Lower lobe of right lung (tissue), 2 donors: Measurements from ENCODE around the gene PNMA8C. TPM values are rescaled to one million over a fixed set of nuclear protein-coding genes. Genes with fewer than 3 reads are reported as not detected.
A peak's percentile ranks its signal among the peaks of the same experiment; 100 is the strongest.

ENCODE experiments used
- ATAC-seq, 2 donors: fragments of 200-7000 bp; cut with Tn5 transposase; one replicate each; pipeline ENCODE4 v1.9.1; 2020 to 2022; ENCODE audit warnings: mild to moderate bottlenecking in 2 of 2, moderate library complexity in 2 of 2
- DNase-seq: peaks from one replicate; pipeline ENCODE4 v3.0.0-alpha.2; 2020
- H3K27ac ChIP-seq: fragments of 200-600 bp; one replicate; pipeline ENCODE4 v1.8.0; 2022
- H3K27me3 ChIP-seq: fragments of 200-600 bp; one replicate; pipeline ENCODE4 v1.8.0; 2022; ENCODE audit warnings: low read depth
- H3K36me3 ChIP-seq: fragments of 200-600 bp; one replicate; pipeline ENCODE4 v1.8.0; 2022; ENCODE audit warnings: mild to moderate bottlenecking
- H3K4me1 ChIP-seq: fragments of 200-600 bp; one replicate; pipeline ENCODE4 v1.8.0; 2022
- H3K4me3 ChIP-seq: fragments of 200-600 bp; one replicate; pipeline ENCODE4 v1.8.0; 2022; ENCODE audit warnings: mild to moderate bottlenecking
- H3K9me3 ChIP-seq: fragments of 200-600 bp; one replicate; pipeline ENCODE4 v1.8.0; 2022
- CTCF ChIP-seq: fragments of 200-600 bp; IDR thresholded peaks from one replicate; pipeline ENCODE4 v1.8.0; 2022; ENCODE audit warnings: antibody characterized with exemption, mild to moderate bottlenecking
- intact Hi-C: fragments of 100-400 bp; cut with DNase I; formaldehyde crosslinking; loops from one replicate; pipeline ENCODE4 v1.11.0; 2022
- total RNA-seq: library from RNA; stranded (reverse); fragmentation: NEBNext Ultra II Directional; extraction: Animal tissue kit (Norgen Biotek cat#: 25700); gene quantifications from one replicate; pipeline ENCODE4 v1.2.1, GENCODE V29; 2021
- donor health status: DM: no; HTN: yes; CAD: no; lungs with severe emphysema.

PNMA8C gene
- total RNA-seq, 1 donor from 2014 or later, result 0.18 TPM

GRCh38 chr19:46385636-46386035 lies 43.1 kb downstream of the PNMA8C start:
- no peaks in the 10 kb centered on the region for H3K9me3 ChIP-seq
- H3K36me3 ChIP-seq, result peaks cover 93% of the 10 kb centered on the region
- no peak overlapping the region for H3K4me3 ChIP-seq
- H3K4me1 ChIP-seq, result no peaks in the 10 kb centered on the region
- H3K27me3 ChIP-seq, result no peaks in the 10 kb centered on the region
- peak; percentile 30 for DNase-seq
- no peak overlapping the region for H3K27ac ChIP-seq
- TF ChIP-seq CTCF, result no peak
- ATAC-seq, result no peak
- intact Hi-C loops, result no loop called here

DNA sequence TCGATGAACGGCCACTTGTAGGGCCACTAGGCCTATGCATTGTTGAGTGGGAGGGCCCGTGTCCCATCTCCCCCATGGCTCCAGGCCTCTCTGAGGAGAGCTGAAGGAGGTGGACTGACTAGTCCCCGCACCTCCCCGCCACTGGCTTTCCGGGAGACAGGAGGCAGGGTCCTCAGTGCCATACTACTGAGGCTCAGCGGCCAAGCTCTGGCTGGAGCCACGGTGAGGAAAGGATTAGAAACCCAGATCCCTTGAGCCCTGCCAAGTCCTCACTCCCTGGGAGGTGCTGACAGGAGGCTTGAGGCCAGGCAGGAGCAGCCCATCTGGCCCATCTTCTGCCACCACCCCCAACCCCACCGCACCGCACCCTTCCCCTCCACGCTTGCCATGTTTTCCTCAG lies 44.3 kb downstream of the PNMA8C start:
- no peak overlapping the region for H3K4me3 ChIP-seq
- H3K36me3 ChIP-seq, result peaks cover 93% of the 10 kb centered on the region
- no peaks in the 10 kb centered on the region for H3K27me3 ChIP-seq
- no peak overlapping the region for H3K27ac ChIP-seq
- no peak for TF ChIP-seq CTCF
- H3K9me3 ChIP-seq, result no peaks in the 10 kb centered on the region
- intact Hi-C loops, result no loop called here
- ATAC-seq (no peak), DNase-seq (peak; percentile 21)
- H3K4me1 ChIP-seq, result no peaks in the 10 kb centered on the region

DNA sequence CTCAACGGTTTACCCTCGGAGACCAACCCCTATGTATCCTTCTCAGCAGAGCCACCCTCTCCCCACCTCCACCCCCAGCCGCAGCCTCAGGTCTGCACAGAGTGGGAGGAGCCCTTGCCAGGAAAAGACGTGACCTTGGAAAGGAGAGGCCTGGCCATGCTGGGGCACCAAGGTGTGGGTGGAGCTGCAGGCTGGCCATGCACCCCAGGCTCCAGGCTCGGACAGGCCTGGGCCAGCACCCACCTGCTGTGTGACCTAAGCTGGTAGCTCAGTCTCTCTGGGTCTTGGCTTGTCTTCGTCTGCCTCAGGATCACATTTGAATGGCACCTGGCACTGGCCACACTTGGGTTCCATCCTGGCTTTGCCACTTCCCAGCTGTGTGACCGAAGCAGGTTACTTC lies 44.9 kb downstream of the PNMA8C start:
- Histone ChIP-seq H3K27me3 (no peaks in the 10 kb centered on the region), H3K36me3 (peaks cover 95% of the 10 kb centered on the region), H3K9me3 (no peaks in the 10 kb centered on the region), H3K27ac (no peak overlapping the region), H3K4me3 (no peak overlapping the region), H3K4me1 (no peaks in the 10 kb centered on the region)
- ATAC-seq, result no peak
- no peak for TF ChIP-seq CTCF
- intact Hi-C loops, result no loop called here
- peak; percentile 18 for DNase-seq

DNA sequence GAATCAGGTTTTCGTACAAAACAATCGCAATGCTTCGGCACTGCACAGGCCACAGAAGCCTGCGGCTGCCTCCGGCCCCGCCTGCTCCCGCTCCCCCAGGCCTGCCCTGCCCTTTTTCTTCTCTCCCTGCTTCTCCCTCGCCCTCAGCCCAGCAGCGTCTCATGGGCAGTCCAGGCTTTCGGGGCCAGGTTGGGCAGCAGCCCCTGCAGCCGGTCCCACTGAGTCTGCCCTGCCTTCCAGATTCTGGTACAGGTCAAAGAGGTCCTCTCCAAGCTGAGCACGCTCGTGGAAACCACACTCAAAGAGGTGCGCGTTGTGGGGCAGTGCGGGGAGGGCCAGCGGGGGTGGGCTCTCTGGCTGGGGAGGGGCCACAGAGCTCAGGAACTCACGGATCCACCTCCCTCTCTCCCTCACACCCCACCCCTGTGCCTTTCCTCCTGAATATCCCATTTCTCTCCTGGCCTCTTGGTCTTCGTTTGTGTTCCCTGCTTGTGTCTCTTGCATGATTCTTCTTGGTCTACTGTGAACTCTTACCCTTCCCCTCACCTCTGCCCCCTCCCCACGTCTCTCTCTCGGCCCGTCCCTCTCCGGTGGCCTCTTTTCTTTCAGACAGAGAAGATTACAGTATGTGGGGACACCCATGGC lies 45.4 kb downstream of the PNMA8C start:
- Histone ChIP-seq H3K4me1 (no peaks in the 10 kb centered on the region), H3K27me3 (no peaks in the 10 kb centered on the region), H3K9me3 (no peaks in the 10 kb centered on the region), H3K36me3 (peaks cover 94% of the 10 kb centered on the region), H3K27ac (no peak overlapping the region), H3K4me3 (no peak overlapping the region)
- intact Hi-C loops, result no loop called here
- DNase-seq (peak; percentile 10), ATAC-seq (peak; percentile 9 to 18)
- TF ChIP-seq CTCF, result no peak

- intact Hi-C loops, result no loop called here
- H3K27me3 ChIP-seq, result no peaks in the 10 kb centered on the region
- no peak for DNase-seq
- TF ChIP-seq CTCF, result no peak
- H3K9me3 ChIP-seq, result no peaks in the 10 kb centered on the region
- H3K27ac ChIP-seq, result no peak overlapping the region
- H3K4me1 ChIP-seq, result no peaks in the 10 kb centered on the region
- H3K36me3 ChIP-seq, result peaks cover 94% of the 10 kb centered on the region
- ATAC-seq, result no peak
- no peak overlapping the region for H3K4me3 ChIP-seq
These were observed 46.9 kb downstream of the PNMA8C start for GRCh38 chr19:46381756-46382345.
